Right lobe of liver (tissue), 4 donors: ENCODE results near the gene TMSB15A.

ENCODE experiments used
- CTCF ChIP-seq, 4 donors: fragments of 200-600 bp in 3 of 4; fragments of 450-650 bp in 1 of 4; IDR thresholded peaks; one replicate each; pipeline versions ENCODE4 v1.5.1 to v1.8.0; 2016 to 2022; ENCODE audit warnings: antibody characterized with exemption in 4 of 4, mild to moderate bottlenecking in 2 of 4
- POLR2A ChIP-seq: fragments of 450-650 bp; IDR thresholded peaks from one replicate; pipeline ENCODE4 v1.6.1; 2017; ENCODE audit warnings: antibody characterized with exemption, mild to moderate bottlenecking
- donor health status: DM: no; HTN: no; CAD: no.
- donor health status: DM: no; HTN: no; CAD: no.
- donor health status: DM: no; HTN: yes; CAD: no.

- TF ChIP-seq CTCF (IDR thresholded peaks at IDR 0.05), result no peak
- no peak for TF ChIP-seq POLR2A
These were observed 19.4 kb upstream of the TMSB15A start for GRCh38 chrX:102535958-102536357.
